Occipital lobe (tissue), 2 donors: ENCODE results near the gene KRTAP4-5. TPM values are rescaled to one million over a fixed set of nuclear protein-coding genes. Genes with fewer than 3 reads are reported as not detected.
"Not testable (repeated sequence)": the region's sequence is repeated elsewhere in the genome, so short reads cannot be mapped to it uniquely, and the experiment has no call there.

Experiments
- DNase-seq: peaks from one replicate; lab custom pipeline; 2025; lab: John Stamatoyannopoulos, UW
- total RNA-seq: library from RNA; depleted of rRNA; stranded (reverse); fragments of >200 nt; gene quantifications from one replicate; pipeline ENCODE4 v1.2.3, GENCODE V29; 2014

The KRTAP4-5 gene
- not detected for total RNA-seq

DNA sequence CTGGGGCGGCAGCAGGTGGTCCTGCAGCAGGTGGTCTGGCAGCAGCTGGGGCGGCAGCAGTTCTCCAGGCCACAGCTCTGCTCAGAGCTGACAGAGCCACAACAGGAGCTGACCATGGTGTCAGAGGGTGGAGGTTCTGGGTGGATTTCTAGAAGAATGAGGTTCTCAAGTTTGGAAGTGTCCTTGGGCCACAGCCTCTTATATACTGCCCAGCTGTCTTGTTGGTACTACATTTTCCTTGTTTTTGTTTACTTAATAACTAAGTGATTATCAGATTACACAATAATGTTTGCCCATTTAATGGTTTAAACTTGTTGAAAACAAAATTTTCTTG lies at the start of gene KRTAP4-5:
TSS of gene KRTAP4-5 (minus strand) at position 174 of the 334 bp plus-strand sequence. CDS start at position 116, 58 bp downstream.
- no peak for DNase-seq

DNA sequence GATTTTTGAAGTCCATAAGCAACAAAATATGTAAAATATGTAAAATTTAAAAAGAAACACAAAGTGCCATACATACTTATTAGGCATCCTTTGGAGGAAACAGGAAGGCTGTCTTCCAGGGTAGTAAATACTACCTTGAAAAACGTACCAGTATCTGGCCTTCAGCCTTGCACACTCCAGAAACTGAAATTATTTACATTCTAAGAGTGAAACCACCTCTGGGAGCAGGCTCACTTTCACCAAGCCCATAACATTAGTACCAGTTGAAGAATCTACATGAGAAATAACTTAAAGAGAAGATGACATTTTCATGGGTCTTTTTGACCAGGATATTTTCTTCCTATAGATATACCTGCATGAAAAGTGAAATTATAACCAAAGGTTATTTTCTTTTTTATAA lies 46.4 kb upstream of the KRTAP4-5 start:
- no peak for DNase-seq

DNA sequence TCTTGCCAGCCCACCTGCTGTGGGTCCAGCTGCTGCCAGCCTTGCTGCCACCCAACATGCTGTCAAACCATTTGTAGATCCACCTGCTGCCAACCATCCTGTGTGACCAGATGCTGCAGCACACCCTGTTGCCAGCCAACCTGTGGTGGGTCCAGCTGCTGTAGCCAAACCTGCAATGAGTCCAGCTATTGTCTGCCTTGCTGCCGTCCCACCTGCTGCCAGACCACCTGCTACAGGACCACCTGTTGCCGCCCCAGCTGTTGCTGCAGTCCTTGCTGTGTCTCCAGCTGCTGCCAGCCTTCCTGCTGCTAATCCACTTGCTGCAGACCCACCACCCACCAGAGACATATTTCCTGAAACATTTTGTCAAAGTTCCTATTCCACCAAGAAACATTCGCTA lies 40.7 kb upstream of the KRTAP4-5 start:
- no peak for DNase-seq

DNA sequence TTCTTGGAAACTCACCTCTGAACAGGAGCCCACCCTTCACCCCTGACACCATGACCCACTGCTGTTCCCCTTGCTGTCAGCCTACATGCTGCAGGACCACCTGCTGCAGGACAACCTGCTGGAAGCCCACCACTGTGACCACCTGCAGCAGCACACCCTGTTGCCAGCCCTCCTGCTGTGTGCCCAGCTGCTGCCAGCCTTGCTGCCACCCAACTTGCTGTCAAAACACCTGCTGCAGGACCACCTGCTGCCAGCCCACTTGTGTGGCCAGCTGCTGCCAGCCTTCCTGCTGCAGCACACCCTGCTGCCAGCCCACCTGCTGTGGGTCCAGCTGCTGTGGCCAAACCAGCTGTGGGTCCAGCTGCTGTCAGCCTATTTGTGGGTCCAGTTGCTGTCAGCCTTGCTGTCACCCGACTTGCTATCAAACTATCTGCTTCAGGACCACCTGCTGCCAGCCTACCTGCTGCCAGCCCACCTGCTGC lies 40.3 kb upstream of the KRTAP4-5 start, which contains the start of gene KRTAP9-1:
TSS of gene KRTAP9-1 (plus strand) at position 51 of the 482 bp plus-strand sequence. CDS start at position 51, 0 bp downstream.
- not testable (repeated sequence) for DNase-seq

DNA sequence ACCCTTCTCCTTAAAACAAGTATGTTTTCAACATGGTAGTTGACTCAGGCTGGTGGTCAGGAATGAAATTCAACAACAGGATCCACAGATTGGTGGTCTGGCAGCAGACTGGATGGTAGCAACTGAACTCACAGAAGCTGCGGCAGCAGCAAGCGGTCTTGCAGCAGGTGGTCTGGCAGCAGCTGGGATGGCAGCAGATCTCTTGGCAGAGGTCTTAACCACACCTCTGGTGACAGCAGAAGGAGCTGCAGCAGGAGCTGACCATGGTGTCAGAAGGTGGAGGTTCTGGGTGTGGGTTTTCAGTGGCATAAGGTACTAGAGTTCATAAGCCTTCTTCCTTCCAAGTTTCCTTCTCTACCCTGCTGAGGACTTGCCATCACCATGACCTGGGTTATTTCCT lies 37.2 kb upstream of the KRTAP4-5 start:
- no peak for DNase-seq

DNA sequence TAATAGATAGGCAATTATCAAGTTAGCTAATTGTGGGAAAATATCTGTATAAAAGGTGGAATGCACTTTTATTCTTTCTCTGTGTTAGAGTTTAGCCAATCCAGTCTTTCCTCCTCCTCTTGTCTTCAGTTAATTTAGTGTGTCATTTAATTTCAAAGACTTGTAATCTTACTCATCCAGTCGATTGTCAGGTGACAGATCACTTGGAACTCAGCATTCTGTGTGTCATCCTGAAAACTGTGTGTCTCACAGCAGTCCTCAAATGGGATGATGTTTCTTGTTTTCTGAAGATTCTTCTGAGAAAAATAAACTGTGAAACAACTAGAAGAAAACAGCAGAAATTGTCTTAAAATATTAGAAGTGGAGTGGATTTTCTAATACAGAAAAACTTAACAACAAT lies 35.4 kb upstream of the KRTAP4-5 start:
- no peak for DNase-seq

DNA sequence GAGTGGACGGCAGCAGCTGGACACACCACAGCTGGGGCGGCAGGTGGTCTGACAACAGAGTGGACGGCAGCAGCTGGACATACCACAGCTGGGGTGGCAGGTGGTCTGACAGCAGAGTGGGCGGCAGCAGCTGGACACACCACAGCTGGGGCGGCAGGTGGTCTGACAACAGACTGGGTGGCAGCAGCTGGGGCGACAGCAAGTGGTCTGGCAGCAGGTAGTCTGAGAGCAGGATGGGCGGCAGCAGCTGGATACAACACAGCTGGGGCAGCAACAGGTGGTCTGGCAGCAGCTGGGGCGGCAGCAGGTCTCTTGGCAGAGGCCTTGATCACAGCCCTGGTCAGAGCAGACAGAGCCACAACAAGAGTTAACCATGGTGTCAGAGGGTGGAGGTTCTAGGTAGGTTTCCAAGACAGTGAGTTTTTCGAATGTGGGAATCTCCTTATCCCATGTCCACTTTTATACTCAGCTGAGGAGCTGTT lies 34.9 kb upstream of the KRTAP4-5 start, which contains the start of gene KRTAP4-1:
TSS of gene KRTAP4-1 (minus strand) at position 432 of the 482 bp plus-strand sequence. CDS start at position 375, 57 bp downstream.
- DNase-seq, result no peak

DNA sequence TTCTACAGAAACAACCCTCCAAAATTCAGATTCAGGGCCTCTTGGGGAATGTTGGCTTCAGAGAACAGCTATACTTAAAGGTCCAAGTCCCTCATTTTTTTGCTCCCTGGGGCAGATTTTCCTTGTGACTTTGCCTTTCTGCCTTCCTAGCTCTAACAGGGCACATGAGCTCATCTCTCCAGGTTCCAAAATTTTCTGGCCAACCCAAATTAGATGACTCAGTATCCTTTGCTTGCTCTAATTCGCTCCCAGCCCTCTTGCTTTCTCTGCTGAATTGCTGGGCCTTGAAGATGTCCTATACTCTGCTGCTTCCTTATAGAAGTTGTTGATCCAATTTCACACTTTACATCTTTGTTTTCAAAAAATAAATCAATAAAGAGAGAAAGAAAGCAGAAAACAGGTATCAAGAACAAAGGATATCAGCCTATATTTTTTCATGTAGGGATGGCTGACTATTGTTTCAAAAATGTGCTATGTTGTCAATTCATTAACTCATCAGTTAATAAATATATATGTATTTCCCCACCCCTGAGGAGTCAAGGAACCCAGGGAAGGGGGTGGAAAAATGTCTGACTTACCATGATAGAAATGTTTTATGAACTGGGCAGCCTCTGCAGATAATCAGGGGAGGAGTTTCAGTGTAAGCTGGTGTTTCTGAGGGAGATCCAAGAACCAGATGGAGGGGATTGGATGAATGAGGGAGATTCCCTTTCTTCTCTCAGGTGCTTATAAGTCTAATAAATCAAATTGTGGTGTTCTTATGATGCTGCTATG lies 29.4 kb upstream of the KRTAP4-5 start:
- no peak for DNase-seq

DNA sequence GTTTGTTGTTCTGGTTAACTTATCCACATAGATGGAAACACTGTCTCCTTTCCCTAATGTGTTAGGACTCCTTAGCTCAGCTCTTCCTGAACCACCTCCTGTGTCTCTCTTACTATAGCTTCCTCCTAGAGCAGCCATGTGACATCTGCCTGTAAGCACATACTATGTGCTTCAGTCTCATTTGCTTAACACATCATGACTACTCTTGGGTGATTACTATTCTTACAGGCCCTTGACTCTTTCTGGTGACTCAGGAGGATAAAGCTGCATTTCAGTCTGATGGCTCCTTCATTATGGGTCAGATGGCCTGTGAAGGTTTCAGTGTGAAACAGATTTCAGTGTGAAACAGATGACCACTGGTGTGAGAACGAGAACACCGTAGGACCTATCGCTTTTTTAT lies 28.7 kb upstream of the KRTAP4-5 start:
- no peak for DNase-seq

DNA sequence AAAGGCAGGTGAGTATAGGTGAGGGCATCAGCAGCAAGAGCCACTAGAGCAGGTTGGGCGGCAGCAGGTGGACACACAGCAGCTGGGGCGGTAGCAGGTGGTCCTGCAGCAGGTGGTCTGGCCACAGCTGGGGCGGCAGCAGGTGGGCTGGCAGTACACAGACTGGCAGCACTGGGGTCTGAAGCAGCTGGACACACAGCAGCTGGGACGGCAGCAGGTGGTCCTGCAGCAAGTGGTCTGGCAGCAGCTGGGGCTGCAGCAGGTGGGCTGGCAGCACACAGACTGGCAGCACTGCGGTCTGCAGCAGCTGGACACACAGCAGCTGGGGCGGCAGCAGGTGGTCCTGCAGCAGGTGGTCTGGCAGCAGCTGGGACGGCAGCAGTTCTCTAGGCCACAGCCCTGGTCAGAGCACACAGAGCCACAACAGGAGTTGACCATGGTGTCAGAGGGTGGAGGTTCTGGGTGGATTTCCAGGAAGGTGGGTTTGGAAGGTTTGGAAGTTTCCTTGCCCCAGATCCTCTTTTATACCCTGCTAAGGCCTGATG lies 28.2 kb upstream of the KRTAP4-5 start, which contains the start of gene KRTAP4-2:
TSS of gene KRTAP4-2 (minus strand) at position 495 of the 545 bp plus-strand sequence. CDS start at position 438, 57 bp downstream.
- DNase-seq, result no peak

DNA sequence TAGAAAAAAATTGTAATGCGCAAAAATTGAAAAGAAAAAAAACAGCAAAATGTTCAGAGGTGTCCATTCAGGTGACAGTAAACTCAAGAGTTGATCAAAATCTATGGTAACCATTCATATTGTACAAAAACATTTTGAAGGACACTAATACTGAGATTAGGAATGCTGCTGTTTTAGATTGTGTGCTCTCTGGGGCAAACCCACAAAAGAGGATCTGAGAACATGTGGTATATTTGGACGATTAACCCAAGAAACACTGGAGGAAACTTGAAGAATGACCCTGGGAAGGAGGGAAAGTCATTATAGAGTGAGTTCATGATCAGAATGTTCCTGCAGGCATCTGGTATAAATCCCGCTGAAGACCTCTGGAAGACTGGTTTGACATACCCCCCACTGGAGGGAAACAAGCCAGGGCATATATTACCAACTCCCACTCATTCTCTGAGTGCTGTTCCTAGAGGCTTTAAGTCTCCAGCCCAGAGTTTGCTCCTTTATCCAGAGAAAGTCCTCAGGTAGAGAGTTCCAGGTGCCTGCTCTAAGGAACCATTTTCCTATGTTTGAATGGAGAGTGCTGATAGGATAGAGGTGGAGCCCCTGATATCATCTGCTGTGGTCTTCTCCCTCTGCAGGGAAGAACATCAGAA lies 27.2 kb upstream of the KRTAP4-5 start:
- DNase-seq, result no peak

DNA sequence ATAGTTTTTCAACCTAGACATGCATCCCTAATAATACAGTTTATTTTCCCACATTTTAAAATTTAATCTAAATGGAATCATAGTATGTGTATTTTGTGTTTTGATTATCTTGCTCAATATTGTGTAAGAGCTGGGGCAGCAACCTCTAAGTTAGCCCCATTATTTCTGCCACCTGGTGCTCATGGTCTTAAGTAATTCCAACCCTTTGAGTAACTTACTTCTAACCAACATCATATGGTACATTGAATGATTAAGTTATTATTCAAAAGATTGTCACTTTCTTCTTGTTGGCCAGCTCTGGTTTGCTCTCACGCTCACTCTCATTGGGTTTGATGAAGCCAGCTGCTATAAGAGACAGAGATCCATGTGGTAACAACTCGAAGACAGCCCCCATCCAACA lies 22.3 kb upstream of the KRTAP4-5 start:
- DNase-seq, result no peak

DNA sequence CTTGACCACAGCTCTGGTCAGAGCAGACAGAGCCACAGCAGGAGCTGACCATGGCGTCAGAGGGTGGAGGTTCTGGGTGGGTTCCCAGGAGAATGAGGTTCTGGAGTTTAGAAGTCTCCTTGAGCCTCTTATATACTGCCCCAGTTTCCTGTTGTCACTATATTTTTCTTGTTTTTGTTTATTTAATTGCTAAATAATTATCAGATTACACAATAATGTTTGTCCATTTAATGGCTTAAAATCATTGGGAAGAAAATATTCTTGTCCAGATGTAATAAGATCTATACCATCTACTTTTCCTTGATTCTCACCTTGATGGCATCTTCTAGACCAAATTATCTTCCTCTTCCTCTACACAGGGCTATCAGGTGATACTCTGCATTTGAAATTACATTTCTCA lies 18.5 kb upstream of the KRTAP4-5 start, which contains the start of gene KRTAP4-3:
TSS of gene KRTAP4-3 (minus strand) at position 101 of the 400 bp plus-strand sequence. CDS start at position 52, 49 bp downstream.
- DNase-seq, result no peak

DNA sequence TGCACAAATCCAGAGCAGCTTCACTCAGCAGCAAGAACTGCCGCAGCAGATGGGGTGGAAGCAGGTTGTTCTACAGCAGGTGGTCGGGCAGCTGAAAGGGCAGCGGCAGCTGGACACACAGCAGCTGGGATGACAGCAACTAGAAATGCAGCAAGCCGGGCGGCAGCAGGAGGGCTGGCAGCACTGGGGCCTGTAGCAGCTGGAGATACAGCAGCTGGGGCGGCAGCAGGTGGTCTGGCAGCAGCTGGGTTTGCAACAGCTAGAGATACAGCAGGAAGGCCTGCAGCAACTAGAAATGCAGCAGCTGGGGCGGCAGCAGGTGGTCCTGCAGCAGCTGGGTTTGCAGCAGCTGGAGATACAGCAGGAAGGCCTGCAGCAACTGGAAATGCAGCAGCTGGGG lies 17.9 kb upstream of the KRTAP4-5 start:
- no peak for DNase-seq

DNA sequence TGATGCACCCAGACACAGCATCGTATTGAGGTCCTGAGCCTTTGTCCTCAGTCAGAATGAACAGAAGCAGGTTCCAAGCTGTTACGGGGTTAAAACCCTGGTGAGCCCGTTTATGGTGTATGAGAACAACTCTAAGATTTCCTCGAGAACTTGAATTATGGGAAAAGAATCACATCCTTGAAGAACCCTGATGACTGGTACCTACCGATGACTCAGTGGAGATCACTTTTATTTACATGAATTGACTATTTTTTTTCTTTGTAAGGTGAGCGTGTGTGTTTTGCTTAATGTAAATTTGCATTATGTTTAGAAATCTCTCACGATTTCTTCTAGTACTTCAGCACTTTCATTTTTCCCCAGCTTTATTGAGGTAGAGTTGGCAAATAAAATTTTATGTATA lies 14.2 kb upstream of the KRTAP4-5 start:
- DNase-seq, result no peak

DNA sequence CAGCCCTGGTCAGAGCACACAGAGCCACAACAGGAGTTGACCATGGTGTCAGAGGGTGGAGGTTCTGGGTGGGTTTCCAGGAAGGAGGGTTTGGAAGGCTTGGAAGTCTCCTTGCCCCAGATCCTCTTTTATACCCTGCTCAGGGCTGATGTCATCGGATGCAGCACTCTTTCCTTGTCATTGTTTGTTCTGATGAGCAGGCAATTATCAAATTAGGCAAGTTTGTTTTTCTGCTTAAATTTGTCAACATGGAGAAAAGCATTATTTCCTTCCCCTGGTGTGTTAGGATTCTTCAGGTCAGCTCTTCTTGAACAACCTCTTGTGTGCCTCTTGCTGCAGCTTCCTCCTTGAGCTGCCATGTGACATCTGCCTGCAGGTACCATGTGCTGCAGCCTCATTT lies 11.0 kb upstream of the KRTAP4-5 start, which contains the start of gene KRTAP4-4:
TSS of gene KRTAP4-4 (minus strand) at position 101 of the 400 bp plus-strand sequence. CDS start at position 44, 57 bp downstream.
- DNase-seq, result no peak

DNA sequence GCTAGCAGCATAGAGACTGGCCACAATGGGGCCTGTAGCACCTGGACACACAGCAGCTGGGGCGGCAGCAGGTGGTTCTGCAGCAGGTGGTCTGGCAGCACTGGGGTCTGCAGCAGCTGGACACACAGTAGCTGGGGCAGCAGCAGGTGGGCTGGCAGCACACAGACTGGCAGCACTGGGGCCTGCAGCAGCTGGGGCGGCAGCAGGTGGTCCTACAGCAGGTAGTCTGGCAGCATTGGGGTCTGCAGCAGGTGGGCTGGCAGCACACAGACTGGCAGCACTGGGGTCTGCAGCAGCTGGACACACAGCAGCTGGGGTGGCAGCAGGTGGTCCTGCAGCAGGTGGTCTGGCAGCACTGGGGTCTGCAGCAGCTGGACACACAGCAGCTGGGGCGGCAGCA lies 10.6 kb upstream of the KRTAP4-5 start:
- not testable (repeated sequence) for DNase-seq

DNA sequence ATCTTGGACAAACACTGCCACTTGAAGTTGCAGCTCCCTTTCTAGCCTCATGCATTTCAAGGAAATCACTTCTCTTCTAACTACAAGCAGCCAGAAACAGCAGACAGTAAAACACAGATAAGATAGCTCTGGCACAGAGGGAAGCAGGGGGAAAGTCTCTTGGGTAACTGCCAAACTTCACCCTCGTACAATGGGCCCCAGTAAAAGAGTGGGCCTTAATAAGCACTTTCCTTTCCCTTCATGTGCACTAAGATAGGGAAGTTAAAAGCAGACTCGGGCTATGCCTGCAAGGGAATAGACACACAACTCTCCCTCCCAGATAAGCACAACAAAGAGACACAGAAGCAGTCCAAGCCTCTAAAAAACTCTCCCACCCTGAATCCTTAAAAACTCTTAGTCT lies 4.2 kb upstream of the KRTAP4-5 start:
- no peak for DNase-seq

DNA sequence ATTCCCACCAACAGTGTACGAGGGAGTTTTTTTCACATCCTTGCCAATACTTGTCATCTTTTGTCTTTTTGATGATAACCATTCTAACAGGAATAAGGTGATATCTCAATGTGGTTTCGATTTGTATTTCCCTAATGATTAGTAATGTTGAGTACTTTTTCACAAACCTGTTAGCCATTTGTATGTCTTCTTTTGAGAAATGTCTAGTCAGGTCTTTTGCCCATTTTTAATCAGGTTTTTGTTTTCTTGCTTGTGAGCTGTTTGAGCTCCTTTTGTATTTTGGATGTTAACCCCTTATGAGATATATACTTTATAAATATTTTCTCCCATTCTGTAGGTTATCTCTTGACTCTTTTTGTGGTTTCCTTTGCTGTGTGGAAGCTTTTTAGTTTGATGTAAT lies 1.9 kb upstream of the KRTAP4-5 start:
- DNase-seq, result no peak

DNA sequence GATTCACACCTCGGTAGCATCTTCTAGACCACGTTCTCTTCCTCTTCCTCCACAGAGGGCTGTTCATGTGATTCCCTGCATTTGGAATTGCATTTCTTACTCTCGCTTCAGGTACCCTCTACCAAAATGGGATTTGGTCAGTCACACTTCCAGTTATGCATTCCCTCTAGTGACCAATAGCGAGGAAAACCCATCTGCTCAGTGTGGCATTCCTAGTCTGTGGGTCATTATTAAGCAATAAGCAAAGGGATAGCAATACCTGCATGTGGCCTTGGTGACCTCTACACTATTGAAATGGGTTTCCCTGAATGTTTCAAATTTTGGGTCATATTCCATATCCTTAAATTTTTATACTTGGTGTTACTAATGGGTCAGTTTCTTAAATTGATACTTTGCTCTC lies 401 bp upstream of the KRTAP4-5 start:
- DNase-seq, result no peak

DNA sequence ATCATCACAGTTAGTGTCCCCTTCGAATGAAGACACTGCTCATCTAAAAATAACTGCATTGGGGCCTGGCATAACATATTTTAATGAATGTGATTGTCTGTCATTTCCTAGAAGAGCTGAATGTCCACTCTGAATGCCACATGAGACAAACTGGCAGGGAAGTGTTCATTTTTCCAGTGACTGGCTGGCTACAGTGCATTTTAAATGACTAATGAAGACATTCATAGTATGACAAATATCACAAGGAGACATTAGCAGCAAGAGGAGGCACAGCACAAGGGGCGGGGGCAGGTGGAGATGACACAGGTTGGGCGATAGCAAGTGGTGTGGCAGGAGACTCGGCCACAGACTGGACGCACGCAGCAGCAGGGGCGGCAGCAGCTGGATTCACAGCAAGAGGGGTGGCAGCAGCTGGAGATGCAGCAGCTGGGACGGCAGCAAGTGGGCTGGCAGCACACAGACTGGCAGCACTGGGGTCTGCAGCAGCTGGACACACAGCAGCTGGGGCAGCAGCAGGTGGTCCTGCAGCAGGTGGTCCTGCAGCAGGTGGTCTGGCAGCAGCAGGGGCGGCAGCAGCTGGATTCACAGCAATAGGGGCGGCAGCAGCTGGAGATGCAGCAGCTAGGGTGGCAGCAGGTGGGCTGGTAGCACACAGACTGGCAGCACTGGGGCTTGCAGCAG lies 514 bp downstream of the KRTAP4-5 start:
- DNase-seq, result not testable (repeated sequence)
